IPS DF 19.7 (cell line): ENCODE results near the gene JPT2.

ENCODE experiments used
- DNase-seq: peaks from one replicate; pipeline ENCODE4 v3.0.0-alpha.2; 2013; ENCODE audit warnings: low read depth, low spot score

The JPT2 gene

GRCh38 chr16:1677942-1678499 lies at the start of gene JPT2:
JPT2 (plus strand) TSS chr16:1678279; CDS start chr16:1678313, 34 bp downstream.
- peak; percentile 82 for DNase-seq

GRCh38 chr16:1630450-1631213 lies 47.4 kb upstream of the JPT2 start:
- no peak for DNase-seq

GRCh38 chr16:1631230-1631629 lies 46.8 kb upstream of the JPT2 start:
- no peak for DNase-seq

GRCh38 chr16:1631931-1632637 lies 46.0 kb upstream of the JPT2 start:
- no peak for DNase-seq

GRCh38 chr16:1632638-1632970 lies 45.5 kb upstream of the JPT2 start:
- DNase-seq: no peak

- DNase-seq: no peak
Measured at GRCh38 chr16:1633310-1633709, 44.8 kb upstream of the JPT2 start.

GRCh38 chr16:1634541-1634940 lies 43.5 kb upstream of the JPT2 start:
- no peak for DNase-seq

GRCh38 chr16:1635070-1635469 lies 43.0 kb upstream of the JPT2 start:
- DNase-seq: no peak

GRCh38 chr16:1637526-1637925 lies 40.6 kb upstream of the JPT2 start:
- DNase-seq: no peak

GRCh38 chr16:1638757-1639156 lies 39.3 kb upstream of the JPT2 start:
- DNase-seq: no peak

- no peak for DNase-seq
Measured at GRCh38 chr16:1639282-1639681, 38.8 kb upstream of the JPT2 start.

GRCh38 chr16:1639860-1640259 lies 38.2 kb upstream of the JPT2 start:
- no peak for DNase-seq

GRCh38 chr16:1640261-1640941 lies 37.7 kb upstream of the JPT2 start:
- no peak for DNase-seq

GRCh38 chr16:1641261-1641660 lies 36.8 kb upstream of the JPT2 start:
- no peak for DNase-seq

- no peak for DNase-seq
Measured at GRCh38 chr16:1642148-1642547, 35.9 kb upstream of the JPT2 start.

GRCh38 chr16:1642753-1643152 lies 35.3 kb upstream of the JPT2 start:
- DNase-seq: no peak

GRCh38 chr16:1643521-1643920 lies 34.6 kb upstream of the JPT2 start:
- DNase-seq: no peak

- DNase-seq: no peak
Measured at GRCh38 chr16:1645914-1646525, 32.1 kb upstream of the JPT2 start.

GRCh38 chr16:1647856-1648255 lies 30.2 kb upstream of the JPT2 start:
- DNase-seq: no peak

- no peak for DNase-seq
Measured at GRCh38 chr16:1650131-1650530, 27.9 kb upstream of the JPT2 start.

GRCh38 chr16:1651094-1651973 lies 26.7 kb upstream of the JPT2 start:
- no peak for DNase-seq
